Measurements from ENCODE around the gene RAI1.

Gene RAI1

GRCh38 chr17:17849845-17850373 lies 168.7 kb downstream of the RAI1 start:
- no peak for DNase-seq

GRCh38 chr17:17851103-17852002 lies 170.1 kb downstream of the RAI1 start:
- DNase-seq: no peak

GRCh38 chr17:17852930-17853329 lies 171.7 kb downstream of the RAI1 start:
- DNase-seq: no peak

GRCh38 chr17:17853811-17854447 lies 172.7 kb downstream of the RAI1 start:
- no peak for DNase-seq

GRCh38 chr17:17855976-17856375 lies 174.7 kb downstream of the RAI1 start:
- no peak for DNase-seq

- DNase-seq: no peak
Measured at GRCh38 chr17:17856386-17856785, 175.1 kb downstream of the RAI1 start.

- no peak for DNase-seq
Measured at GRCh38 chr17:17857496-17857895, 176.2 kb downstream of the RAI1 start.

- DNase-seq: no peak
Measured at GRCh38 chr17:17859909-17860765, 178.9 kb downstream of the RAI1 start.

- DNase-seq: no peak
Measured at GRCh38 chr17:17860766-17861107, 179.5 kb downstream of the RAI1 start.
